Measurements from ENCODE around the gene MACROD2.

MACROD2 gene

DNA sequence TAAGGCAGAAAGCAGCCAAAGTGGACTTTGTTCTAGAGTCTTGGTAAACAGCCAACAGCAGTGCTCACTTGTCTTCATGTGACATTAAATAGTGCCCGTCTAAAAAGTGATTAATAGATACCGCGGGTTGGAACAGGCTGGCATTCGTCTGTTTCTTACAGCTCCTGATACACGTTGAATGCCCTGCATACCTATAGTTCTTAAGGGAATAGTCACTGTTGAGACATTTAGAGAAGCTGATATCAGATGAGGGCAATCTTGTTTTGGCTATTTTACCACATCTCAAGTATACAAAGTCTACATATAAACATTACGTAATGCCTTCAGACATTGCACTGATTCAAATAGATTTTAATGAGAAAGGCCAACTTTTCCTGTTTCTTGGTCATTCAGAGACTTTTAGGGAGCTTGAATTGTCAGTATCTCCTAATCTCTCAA lies 717.0 kb downstream of the MACROD2 start:
- TF ChIP-seq CTCF (IDR thresholded peaks at IDR 0.05; ENCODE audit: low read depth, low read length), result no peak
- peak; percentile 18 for DNase-seq (ENCODE audit: extremely low read depth, low read depth)

DNA sequence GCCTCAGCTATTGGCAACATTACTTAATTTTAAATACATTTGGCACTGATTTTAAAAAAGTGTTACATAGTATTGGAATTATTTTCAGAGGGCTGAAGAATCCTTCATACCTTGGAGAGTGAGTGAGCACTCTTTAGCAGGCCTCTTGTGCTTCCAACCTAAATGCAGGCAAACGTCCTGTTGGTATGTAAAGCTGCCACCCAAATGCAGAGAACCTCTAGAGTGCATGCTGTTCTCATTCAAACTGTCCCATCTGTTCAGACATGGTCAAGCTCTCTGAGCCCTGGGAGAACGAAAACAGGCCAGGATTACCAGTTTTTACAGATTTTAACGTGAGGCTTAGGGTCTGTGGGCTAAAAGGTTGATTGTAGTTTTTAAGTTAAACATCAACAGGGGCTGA lies 720.1 kb downstream of the MACROD2 start:
- TF ChIP-seq CTCF (IDR thresholded peaks at IDR 0.05; ENCODE audit: low read depth, low read length), result no peak
- DNase-seq (ENCODE audit: extremely low read depth, low read depth), result no peak

DNA sequence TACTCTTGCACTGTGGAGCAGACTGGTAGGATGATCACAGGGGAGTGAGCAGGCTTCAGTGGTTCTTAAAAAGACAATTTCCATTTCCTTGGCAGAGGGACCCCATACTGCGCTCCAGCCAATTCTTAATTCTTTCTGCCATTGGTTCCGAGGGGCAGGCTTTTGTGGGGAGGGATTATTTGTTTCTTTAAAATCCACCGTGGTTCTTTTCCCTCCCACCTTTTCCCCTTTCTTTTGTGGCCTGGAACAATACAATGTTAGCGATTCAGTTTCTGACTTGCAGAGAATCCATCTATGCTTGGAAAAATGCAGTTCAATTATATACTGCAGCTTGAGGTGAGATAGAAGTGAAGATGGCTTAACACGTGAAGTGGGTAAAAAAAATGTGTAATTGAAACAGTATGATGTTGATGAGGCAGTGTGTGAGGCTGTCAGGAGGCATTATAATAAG lies 721.1 kb downstream of the MACROD2 start:
- no peak for TF ChIP-seq CTCF (IDR thresholded peaks at IDR 0.05; ENCODE audit: low read depth, low read length)

DNA sequence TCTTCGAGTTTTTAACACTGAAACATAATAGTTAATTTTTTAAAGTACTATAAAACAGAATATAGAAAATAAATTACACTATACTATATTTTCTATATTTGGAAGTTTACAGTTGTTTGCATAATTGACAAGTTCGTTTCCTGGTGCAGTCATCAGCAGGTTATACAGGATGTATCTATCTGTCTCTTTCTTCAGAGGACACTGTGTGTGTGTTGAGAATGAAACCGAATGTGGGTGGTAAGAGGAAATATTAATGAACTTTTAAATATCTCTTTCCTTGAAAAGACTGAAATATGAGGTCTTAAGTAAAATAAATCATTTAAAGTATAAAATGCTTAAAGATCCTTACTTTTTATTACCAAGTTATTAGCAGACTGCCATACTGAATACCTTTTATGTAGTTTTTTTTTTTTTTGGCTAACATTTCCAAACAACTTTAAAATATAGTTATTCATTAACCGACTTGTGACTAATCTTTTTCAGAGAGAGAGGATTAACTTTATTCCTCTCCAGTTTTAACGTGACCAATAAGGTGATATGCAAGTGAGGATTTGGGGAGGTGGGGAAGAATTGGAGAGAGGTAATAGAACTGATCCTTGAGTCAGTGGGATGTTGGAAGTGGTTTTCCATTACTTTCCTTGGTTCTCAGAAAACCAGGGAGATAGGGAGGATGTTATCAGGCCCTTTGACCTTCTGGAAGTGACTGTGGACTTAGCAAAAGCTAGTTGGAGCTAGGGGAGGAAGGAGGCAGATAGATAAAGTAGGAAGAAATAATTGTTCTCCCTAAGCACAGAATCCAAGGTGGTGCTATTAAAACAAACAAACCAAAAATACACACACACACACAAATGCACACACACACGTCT lies 722.1 kb downstream of the MACROD2 start:
- no peak for TF ChIP-seq CTCF (IDR thresholded peaks at IDR 0.05; ENCODE audit: low read depth, low read length)
- DNase-seq (ENCODE audit: extremely low read depth, low read depth), result no peak

More for the DNA sequence above, 721.1 kb downstream of the MACROD2 start:
- DNase-seq (ENCODE audit: extremely low read depth, low read depth), result no peak

GRCh38 chr20:14720251-14720650 lies 724.9 kb downstream of the MACROD2 start:
- TF ChIP-seq CTCF (IDR thresholded peaks at IDR 0.05; ENCODE audit: low read depth, low read length), result no peak
- DNase-seq (ENCODE audit: extremely low read depth, low read depth), result no peak

DNA sequence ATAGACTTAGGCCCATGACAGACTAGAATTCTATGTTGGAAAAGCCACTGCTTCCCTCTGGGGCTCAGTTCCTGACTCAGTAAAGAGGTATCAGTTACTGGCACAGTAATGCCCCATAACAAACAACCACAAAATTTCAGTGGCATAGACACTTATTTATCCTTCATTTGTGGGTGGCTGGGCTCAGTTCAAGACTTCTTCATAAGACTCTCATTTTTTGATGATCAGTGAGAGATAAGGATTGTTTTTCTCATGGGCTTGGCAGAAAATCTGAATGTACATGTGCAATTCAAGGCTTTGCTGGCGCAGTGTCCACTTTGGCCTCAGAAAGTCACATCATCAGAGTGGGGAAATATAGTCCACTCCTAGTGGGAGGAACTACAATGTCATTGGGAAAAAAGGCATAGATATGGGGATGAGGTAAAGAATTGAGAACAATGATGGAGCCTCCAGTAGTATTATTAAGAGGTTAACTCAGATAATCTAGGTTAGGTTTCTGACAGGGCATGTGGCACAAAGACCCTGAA lies 726.7 kb downstream of the MACROD2 start:
- no peak for TF ChIP-seq CTCF (IDR thresholded peaks at IDR 0.05; ENCODE audit: low read depth, low read length)
- no peak for DNase-seq (ENCODE audit: extremely low read depth, low read depth)

DNA sequence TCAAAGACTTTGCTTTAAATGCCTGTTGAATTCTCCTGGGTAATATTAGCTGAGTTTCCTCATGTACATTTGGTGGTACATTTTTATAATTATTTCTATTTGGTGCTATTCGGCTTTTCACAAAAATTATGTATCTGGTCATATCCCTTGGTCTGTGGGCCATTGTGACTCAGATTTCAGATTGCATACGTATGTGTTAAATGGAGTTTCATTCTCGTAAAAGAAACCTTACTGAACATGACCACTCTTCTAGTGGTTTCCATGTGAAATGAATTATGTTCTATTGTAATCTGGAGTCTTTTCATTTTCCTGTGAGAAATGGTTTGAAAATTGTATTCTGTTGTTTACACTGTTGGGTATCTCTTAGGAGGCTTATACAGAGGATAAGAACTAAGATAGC lies 728.3 kb downstream of the MACROD2 start:
- TF ChIP-seq CTCF (IDR thresholded peaks at IDR 0.05; ENCODE audit: low read depth, low read length), result no peak
- no peak for DNase-seq (ENCODE audit: extremely low read depth, low read depth)

Measured in AG09319 (cell line).